ENCODE results near the gene MAGI2. TPM values are rescaled to one million over a fixed set of nuclear protein-coding genes. Genes with fewer than 3 reads are reported as not detected.

MAGI2 gene
- total and polyA plus RNA-seq, 2 experiments from 2014 or later: 10.4 to 26.4 TPM

DNA sequence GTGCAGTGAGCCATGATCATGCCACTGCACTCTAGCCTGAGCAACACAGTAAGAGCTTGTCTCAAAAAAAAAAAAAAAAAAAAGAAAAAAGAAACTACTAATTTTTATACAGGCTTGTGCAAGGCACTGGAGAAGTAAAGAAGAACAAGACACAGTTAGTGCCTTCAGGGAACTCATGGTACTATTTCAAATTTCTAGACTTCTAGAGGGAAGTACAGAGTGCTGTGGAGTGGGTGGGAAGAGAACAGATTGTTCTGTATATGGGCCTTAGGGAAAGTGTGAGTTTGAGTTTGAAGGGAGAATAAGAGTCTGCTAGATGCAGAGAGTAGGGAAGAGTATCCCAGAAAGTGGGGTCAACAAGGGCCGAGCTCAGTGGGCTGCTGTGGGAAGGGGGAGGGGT lies 1420.1 kb downstream of the MAGI2 start:
- no peak for DNase-seq (ENCODE audit: low spot score)
- ATAC-seq: no peak
- Mint-ChIP-seq H3K4me3 (no peak overlapping the region), H3K4me1 (peaks cover 21% of the 10 kb centered on the region), H3K27me3 (ENCODE audit: insufficient read depth, low read depth, poor library complexity) (peaks cover 9% of the 10 kb centered on the region), H3K9me3 (no peaks in the 10 kb centered on the region), H3K36me3 (ENCODE audit: low read depth) (no peaks in the 10 kb centered on the region), H3K27ac (no peak overlapping the region)
- no peaks in the 10 kb centered on the region for H3F3A ChIP-seq (replicated peaks; ENCODE audit: low read depth)
- no peaks in the 10 kb centered on the region for H4K20me1 ChIP-seq (replicated peaks; ENCODE audit: insufficient read depth)
- H3K4me1 ChIP-seq (ENCODE audit: insufficient read depth): peaks cover 28% of the 10 kb centered on the region
- H2AFZ ChIP-seq: no peak overlapping the region
- no peak overlapping the region for H3K4me3 ChIP-seq
- no peaks in the 10 kb centered on the region for H3K9me2 ChIP-seq (ENCODE audit: insufficient read depth)
- H3K27me3 ChIP-seq (ENCODE audit: insufficient read depth): no peaks in the 10 kb centered on the region
- H3K36me3 ChIP-seq (ENCODE audit: insufficient read depth): no peaks in the 10 kb centered on the region
- H3K27ac ChIP-seq (ENCODE audit: low read depth): no peak overlapping the region
- H3K79me2 ChIP-seq (replicated peaks; ENCODE audit: insufficient read depth): no peaks in the 10 kb centered on the region
- TF ChIP-seq, protein P1, sequence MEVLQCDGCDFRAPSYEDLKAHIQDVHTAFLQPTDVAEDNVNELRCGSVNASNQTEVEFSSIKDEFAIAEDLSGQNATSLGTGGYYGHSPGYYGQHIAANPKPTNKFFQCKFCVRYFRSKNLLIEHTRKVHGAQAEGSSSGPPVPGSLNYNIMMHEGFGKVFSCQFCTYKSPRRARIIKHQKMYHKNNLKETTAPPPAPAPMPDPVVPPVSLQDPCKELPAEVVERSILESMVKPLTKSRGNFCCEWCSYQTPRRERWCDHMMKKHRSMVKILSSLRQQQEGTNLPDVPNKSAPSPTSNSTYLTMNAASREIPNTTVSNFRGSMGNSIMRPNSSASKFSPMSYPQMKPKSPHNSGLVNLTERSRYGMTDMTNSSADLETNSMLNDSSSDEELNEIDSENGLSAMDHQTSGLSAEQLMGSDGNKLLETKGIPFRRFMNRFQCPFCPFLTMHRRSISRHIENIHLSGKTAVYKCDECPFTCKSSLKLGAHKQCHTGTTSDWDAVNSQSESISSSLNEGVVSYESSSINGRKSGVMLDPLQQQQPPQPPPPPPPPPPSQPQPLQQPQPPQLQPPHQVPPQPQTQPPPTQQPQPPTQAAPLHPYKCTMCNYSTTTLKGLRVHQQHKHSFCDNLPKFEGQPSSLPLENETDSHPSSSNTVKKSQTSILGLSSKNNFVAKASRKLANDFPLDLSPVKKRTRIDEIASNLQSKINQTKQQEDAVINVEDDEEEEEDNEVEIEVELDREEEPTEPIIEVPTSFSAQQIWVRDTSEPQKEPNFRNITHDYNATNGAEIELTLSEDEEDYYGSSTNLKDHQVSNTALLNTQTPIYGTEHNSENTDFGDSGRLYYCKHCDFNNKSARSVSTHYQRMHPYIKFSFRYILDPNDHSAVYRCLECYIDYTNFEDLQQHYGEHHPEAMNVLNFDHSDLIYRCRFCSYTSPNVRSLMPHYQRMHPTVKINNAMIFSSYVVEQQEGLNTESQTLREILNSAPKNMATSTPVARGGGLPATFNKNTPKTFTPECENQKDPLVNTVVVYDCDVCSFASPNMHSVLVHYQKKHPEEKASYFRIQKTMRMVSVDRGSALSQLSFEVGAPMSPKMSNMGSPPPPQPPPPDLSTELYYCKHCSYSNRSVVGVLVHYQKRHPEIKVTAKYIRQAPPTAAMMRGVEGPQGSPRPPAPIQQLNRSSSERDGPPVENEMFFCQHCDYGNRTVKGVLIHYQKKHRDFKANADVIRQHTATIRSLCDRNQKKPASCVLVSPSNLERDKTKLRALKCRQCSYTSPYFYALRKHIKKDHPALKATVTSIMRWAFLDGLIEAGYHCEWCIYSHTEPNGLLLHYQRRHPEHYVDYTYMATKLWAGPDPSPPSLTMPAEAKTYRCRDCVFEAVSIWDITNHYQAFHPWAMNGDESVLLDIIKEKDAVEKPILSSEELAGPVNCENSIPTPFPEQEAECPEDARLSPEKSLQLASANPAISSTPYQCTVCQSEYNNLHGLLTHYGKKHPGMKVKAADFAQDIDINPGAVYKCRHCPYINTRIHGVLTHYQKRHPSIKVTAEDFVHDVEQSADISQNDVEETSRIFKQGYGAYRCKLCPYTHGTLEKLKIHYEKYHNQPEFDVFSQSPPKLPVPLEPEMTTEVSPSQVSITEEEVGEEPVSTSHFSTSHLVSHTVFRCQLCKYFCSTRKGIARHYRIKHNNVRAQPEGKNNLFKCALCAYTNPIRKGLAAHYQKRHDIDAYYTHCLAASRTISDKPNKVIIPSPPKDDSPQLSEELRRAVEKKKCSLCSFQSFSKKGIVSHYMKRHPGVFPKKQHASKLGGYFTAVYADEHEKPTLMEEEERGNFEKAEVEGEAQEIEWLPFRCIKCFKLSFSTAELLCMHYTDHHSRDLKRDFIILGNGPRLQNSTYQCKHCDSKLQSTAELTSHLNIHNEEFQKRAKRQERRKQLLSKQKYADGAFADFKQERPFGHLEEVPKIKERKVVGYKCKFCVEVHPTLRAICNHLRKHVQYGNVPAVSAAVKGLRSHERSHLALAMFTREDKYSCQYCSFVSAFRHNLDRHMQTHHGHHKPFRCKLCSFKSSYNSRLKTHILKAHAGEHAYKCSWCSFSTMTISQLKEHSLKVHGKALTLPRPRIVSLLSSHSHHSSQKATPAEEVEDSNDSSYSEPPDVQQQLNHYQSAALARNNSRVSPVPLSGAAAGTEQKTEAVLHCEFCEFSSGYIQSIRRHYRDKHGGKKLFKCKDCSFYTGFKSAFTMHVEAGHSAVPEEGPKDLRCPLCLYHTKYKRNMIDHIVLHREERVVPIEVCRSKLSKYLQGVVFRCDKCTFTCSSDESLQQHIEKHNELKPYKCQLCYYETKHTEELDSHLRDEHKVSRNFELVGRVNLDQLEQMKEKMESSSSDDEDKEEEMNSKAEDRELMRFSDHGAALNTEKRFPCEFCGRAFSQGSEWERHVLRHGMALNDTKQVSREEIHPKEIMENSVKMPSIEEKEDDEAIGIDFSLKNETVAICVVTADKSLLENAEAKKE (CRISPR knock-in tag; IDR thresholded peaks at IDR 0.05): no peak
- TF ChIP-seq NANOG (IDR thresholded peaks at IDR 0.05; ENCODE audit: borderline replicate concordance) (no peak), JUNB (IDR thresholded peaks at IDR 0.05; ENCODE audit: unreplicated experiment) (no peak), CREB1 (CRISPR knock-in tag; IDR thresholded peaks at IDR 0.05; ENCODE audit: low read depth) (no peak), ZNF331 (CRISPR knock-in tag; IDR thresholded peaks at IDR 0.05; ENCODE audit: low read depth) (no peak), EZH2phosphoT487 (IDR thresholded peaks at IDR 0.05; ENCODE audit: unreplicated experiment) (no peak), ZNF114 (CRISPR knock-in tag; IDR thresholded peaks at IDR 0.05) (no peak), POLR2AphosphoS5 (IDR thresholded peaks at IDR 0.05; ENCODE audit: low read depth) (no peak), STAT1 (IDR thresholded peaks at IDR 0.05; ENCODE audit: unreplicated experiment) (no peak), EZH2 (IDR thresholded peaks at IDR 0.05; ENCODE audit: low read depth, unreplicated experiment) (no peak)
- TF ChIP-seq, protein P2, sequence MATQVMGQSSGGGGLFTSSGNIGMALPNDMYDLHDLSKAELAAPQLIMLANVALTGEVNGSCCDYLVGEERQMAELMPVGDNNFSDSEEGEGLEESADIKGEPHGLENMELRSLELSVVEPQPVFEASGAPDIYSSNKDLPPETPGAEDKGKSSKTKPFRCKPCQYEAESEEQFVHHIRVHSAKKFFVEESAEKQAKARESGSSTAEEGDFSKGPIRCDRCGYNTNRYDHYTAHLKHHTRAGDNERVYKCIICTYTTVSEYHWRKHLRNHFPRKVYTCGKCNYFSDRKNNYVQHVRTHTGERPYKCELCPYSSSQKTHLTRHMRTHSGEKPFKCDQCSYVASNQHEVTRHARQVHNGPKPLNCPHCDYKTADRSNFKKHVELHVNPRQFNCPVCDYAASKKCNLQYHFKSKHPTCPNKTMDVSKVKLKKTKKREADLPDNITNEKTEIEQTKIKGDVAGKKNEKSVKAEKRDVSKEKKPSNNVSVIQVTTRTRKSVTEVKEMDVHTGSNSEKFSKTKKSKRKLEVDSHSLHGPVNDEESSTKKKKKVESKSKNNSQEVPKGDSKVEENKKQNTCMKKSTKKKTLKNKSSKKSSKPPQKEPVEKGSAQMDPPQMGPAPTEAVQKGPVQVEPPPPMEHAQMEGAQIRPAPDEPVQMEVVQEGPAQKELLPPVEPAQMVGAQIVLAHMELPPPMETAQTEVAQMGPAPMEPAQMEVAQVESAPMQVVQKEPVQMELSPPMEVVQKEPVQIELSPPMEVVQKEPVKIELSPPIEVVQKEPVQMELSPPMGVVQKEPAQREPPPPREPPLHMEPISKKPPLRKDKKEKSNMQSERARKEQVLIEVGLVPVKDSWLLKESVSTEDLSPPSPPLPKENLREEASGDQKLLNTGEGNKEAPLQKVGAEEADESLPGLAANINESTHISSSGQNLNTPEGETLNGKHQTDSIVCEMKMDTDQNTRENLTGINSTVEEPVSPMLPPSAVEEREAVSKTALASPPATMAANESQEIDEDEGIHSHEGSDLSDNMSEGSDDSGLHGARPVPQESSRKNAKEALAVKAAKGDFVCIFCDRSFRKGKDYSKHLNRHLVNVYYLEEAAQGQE (IDR thresholded peaks at IDR 0.05; ENCODE audit: unreplicated experiment): no peak
- TF ChIP-seq, protein P3, sequence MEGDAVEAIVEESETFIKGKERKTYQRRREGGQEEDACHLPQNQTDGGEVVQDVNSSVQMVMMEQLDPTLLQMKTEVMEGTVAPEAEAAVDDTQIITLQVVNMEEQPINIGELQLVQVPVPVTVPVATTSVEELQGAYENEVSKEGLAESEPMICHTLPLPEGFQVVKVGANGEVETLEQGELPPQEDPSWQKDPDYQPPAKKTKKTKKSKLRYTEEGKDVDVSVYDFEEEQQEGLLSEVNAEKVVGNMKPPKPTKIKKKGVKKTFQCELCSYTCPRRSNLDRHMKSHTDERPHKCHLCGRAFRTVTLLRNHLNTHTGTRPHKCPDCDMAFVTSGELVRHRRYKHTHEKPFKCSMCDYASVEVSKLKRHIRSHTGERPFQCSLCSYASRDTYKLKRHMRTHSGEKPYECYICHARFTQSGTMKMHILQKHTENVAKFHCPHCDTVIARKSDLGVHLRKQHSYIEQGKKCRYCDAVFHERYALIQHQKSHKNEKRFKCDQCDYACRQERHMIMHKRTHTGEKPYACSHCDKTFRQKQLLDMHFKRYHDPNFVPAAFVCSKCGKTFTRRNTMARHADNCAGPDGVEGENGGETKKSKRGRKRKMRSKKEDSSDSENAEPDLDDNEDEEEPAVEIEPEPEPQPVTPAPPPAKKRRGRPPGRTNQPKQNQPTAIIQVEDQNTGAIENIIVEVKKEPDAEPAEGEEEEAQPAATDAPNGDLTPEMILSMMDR (conservative IDR thresholded peaks at IDR 0.05; ENCODE audit: low read depth in 2 of 2): no peak
- TF ChIP-seq, protein P4, sequence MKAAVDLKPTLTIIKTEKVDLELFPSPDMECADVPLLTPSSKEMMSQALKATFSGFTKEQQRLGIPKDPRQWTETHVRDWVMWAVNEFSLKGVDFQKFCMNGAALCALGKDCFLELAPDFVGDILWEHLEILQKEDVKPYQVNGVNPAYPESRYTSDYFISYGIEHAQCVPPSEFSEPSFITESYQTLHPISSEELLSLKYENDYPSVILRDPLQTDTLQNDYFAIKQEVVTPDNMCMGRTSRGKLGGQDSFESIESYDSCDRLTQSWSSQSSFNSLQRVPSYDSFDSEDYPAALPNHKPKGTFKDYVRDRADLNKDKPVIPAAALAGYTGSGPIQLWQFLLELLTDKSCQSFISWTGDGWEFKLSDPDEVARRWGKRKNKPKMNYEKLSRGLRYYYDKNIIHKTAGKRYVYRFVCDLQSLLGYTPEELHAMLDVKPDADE (IDR thresholded peaks at IDR 0.05): no peak
- no peak overlapping the region for H3K4me2 ChIP-seq
